ENCODE results near the gene GRM1.

The GRM1 gene

DNA sequence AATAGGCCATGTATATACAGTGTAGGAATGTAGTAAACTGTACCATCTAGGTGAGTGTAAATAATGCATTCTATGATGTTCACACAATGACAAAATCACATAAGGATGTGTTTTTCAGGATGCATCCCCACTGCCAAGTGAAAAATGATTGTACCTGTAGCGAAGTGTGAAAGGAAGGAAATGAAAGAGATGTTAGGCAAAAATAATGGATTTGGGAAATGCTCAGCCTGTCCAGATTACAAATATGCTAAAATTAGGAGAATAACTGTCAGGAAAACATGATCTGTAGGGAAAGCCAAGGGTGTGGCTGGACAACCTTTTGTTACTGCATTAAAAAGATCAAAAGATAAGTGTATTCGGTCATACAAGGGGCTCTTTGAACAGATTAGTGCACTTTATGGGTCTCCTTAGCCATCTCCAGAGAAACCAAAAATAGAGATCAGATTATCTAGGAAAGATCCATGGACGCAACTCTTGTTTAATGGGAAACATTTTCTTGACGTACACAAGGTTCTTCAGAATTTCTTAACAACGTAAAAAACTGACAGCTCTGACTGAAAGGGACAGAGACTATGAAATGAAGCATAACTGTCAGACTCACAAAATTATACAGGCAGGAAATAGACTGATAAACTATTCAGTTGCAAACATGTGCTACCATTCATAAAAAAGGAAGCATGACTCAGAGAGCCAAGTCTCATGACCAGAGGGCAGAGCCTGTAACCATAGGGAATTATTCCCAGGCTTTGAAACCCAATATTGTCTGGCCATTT lies 261.1 kb downstream of the GRM1 start:
- no peak overlapping the region for H3K27ac ChIP-seq (ENCODE audit: low read depth, low read length)
- no peak overlapping the region for H2BK5ac ChIP-seq (ENCODE audit: low read length)
- H2BK120ac ChIP-seq (ENCODE audit: low read depth, low read length) = no peak overlapping the region
- no peak overlapping the region for H3K56ac ChIP-seq (ENCODE audit: low read length)
- no peak overlapping the region for H3K4me3 ChIP-seq (ENCODE audit: low read length)
- H2BK15ac ChIP-seq (replicated peaks; ENCODE audit: low read depth) = no peak overlapping the region
- no peaks in the 10 kb centered on the region for H3K79me1 ChIP-seq (ENCODE audit: low read length)
- H3K18ac ChIP-seq (ENCODE audit: low read length) = no peak overlapping the region
- no CpG with 5 or more reads among the region's 5 CpGs for WGBS (ENCODE audit: extremely low coverage, insufficient coverage, low lambda C conversion rate)
- H4K8ac ChIP-seq (ENCODE audit: low read depth, low read length) = no peak overlapping the region
- no peak overlapping the region for H3K4ac ChIP-seq (ENCODE audit: low read depth, low read length)
- no peak overlapping the region for H2AK5ac ChIP-seq (ENCODE audit: low read length)
- no peaks in the 10 kb centered on the region for H3K79me2 ChIP-seq (ENCODE audit: control insufficient read depth, insufficient read depth, low read length)
- DNase-seq = no peak
- H3K23ac ChIP-seq (ENCODE audit: low read length) = no peak overlapping the region
- no peaks in the 10 kb centered on the region for H3K4me1 ChIP-seq (ENCODE audit: control insufficient read depth, low read depth, low read length)
- no peaks in the 10 kb centered on the region for H3K27me3 ChIP-seq (ENCODE audit: insufficient read depth, low read length, poor library complexity)
- H3K4me2 ChIP-seq (ENCODE audit: low read length) = no peak overlapping the region
- H3K36me3 ChIP-seq (ENCODE audit: control insufficient read depth, insufficient read depth, low read length) = no peaks in the 10 kb centered on the region
- H4K5ac ChIP-seq (ENCODE audit: low read length) = no peak overlapping the region
- no peak overlapping the region for H3K9ac ChIP-seq (ENCODE audit: low read length)

- no peak overlapping the region for H2BK120ac ChIP-seq (ENCODE audit: low read depth, low read length)
- H2BK5ac ChIP-seq (ENCODE audit: low read length) = no peak overlapping the region
- H3K4me3 ChIP-seq (ENCODE audit: low read length) = no peak overlapping the region
- no peak overlapping the region for H3K56ac ChIP-seq (ENCODE audit: low read length)
- H3K23ac ChIP-seq (ENCODE audit: low read length) = no peak overlapping the region
- H3K4me1 ChIP-seq (ENCODE audit: control insufficient read depth, low read depth, low read length) = no peaks in the 10 kb centered on the region
- no peaks in the 10 kb centered on the region for H3K27me3 ChIP-seq (ENCODE audit: insufficient read depth, low read length, poor library complexity)
- H3K79me2 ChIP-seq (ENCODE audit: control insufficient read depth, insufficient read depth, low read length) = no peaks in the 10 kb centered on the region
- no peak overlapping the region for H4K8ac ChIP-seq (ENCODE audit: low read depth, low read length)
- no CpG with 5 or more reads among the region's 2 CpGs for WGBS (ENCODE audit: extremely low coverage, insufficient coverage, low lambda C conversion rate)
- H3K9ac ChIP-seq (ENCODE audit: low read length) = no peak overlapping the region
- no peak for DNase-seq
- no peak overlapping the region for H4K5ac ChIP-seq (ENCODE audit: low read length)
- H2BK15ac ChIP-seq (replicated peaks; ENCODE audit: low read depth) = no peak overlapping the region
- no peaks in the 10 kb centered on the region for H3K36me3 ChIP-seq (ENCODE audit: control insufficient read depth, insufficient read depth, low read length)
- no peak overlapping the region for H2AK5ac ChIP-seq (ENCODE audit: low read length)
- no peaks in the 10 kb centered on the region for H3K79me1 ChIP-seq (ENCODE audit: low read length)
- H3K4me2 ChIP-seq (ENCODE audit: low read length) = no peak overlapping the region
- H3K27ac ChIP-seq (ENCODE audit: low read depth, low read length) = no peak overlapping the region
- no peak overlapping the region for H3K18ac ChIP-seq (ENCODE audit: low read length)
- H3K4ac ChIP-seq (ENCODE audit: low read depth, low read length) = no peak overlapping the region
These were observed 261.7 kb downstream of the GRM1 start for GRCh38 chr6:146290589-146290901.

DNA sequence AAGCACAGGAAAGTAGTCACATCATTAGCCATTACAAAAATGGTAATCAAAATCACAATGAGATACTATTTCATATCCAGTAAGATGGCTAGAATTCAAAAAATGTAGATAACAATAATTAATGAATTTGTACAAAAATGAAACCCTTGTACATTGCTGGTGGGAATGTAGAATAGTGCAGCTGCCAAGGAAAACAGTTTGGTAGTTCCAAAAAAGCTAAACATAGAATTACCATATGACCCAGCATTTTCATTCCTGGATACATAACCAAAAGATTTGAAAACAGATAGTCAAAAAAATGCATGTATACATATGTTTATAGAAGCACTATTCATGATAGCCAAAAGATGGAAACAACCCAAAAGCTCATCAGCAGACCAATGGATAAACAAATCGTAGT lies 263.6 kb downstream of the GRM1 start:
- Histone ChIP-seq H2BK120ac (ENCODE audit: low read depth, low read length) (no peak overlapping the region), H3K79me1 (ENCODE audit: low read length) (no peaks in the 10 kb centered on the region), H3K9ac (ENCODE audit: low read length) (no peak overlapping the region), H3K36me3 (ENCODE audit: control insufficient read depth, insufficient read depth, low read length) (no peaks in the 10 kb centered on the region), H4K8ac (ENCODE audit: low read depth, low read length) (no peak overlapping the region), H3K27ac (ENCODE audit: low read depth, low read length) (no peak overlapping the region), H3K23ac (ENCODE audit: low read length) (no peak overlapping the region), H3K18ac (ENCODE audit: low read length) (no peak overlapping the region), H3K4me1 (ENCODE audit: control insufficient read depth, low read depth, low read length) (no peaks in the 10 kb centered on the region), H3K4me2 (ENCODE audit: low read length) (no peak overlapping the region), H2AK5ac (ENCODE audit: low read length) (no peak overlapping the region), H2BK15ac (replicated peaks; ENCODE audit: low read depth) (no peak overlapping the region), H3K4me3 (ENCODE audit: low read length) (no peak overlapping the region), H3K4ac (ENCODE audit: low read depth, low read length) (no peak overlapping the region), H3K79me2 (ENCODE audit: control insufficient read depth, insufficient read depth, low read length) (no peaks in the 10 kb centered on the region), H2BK5ac (ENCODE audit: low read length) (no peak overlapping the region), H4K5ac (ENCODE audit: low read length) (no peak overlapping the region), H3K27me3 (ENCODE audit: insufficient read depth, low read length, poor library complexity) (no peaks in the 10 kb centered on the region), H3K56ac (ENCODE audit: low read length) (no peak overlapping the region)
- DNase-seq = no peak
- no CpG with 5 or more reads among the region's 1 CpG for WGBS (ENCODE audit: extremely low coverage, insufficient coverage, low lambda C conversion rate)

DNA sequence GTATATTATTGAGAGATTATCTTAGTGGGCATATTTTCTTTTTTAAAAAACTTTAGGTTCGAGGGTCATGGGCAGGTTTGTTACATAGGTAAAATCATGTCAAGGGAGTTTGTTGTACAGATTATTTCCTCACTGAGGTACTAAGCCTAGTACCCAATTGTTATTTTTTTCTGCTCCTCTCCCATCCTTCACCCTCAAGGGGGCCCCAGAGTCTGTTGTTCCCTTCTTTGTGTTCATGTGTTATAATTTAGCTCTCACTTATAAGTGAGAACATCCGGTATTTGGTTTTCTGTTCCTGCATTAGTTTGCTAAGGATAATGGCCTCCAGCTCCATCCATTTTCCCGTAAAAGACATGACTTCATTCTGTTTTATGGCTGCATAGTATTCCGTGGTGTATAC lies 266.8 kb downstream of the GRM1 start:
- Histone ChIP-seq H3K4me3 (ENCODE audit: low read length) (no peak overlapping the region), H3K4ac (ENCODE audit: low read depth, low read length) (no peak overlapping the region), H3K27me3 (ENCODE audit: insufficient read depth, low read length, poor library complexity) (no peaks in the 10 kb centered on the region), H3K4me1 (ENCODE audit: control insufficient read depth, low read depth, low read length) (no peaks in the 10 kb centered on the region), H3K27ac (ENCODE audit: low read depth, low read length) (no peak overlapping the region), H3K79me1 (ENCODE audit: low read length) (no peaks in the 10 kb centered on the region), H2BK120ac (ENCODE audit: low read depth, low read length) (no peak overlapping the region), H3K56ac (ENCODE audit: low read length) (no peak overlapping the region), H2BK15ac (replicated peaks; ENCODE audit: low read depth) (no peak overlapping the region), H3K36me3 (ENCODE audit: control insufficient read depth, insufficient read depth, low read length) (no peaks in the 10 kb centered on the region), H3K9ac (ENCODE audit: low read length) (no peak overlapping the region), H4K8ac (ENCODE audit: low read depth, low read length) (no peak overlapping the region), H2AK5ac (ENCODE audit: low read length) (no peak overlapping the region), H4K5ac (ENCODE audit: low read length) (no peak overlapping the region), H3K4me2 (ENCODE audit: low read length) (no peak overlapping the region), H3K79me2 (ENCODE audit: control insufficient read depth, insufficient read depth, low read length) (no peaks in the 10 kb centered on the region), H2BK5ac (ENCODE audit: low read length) (no peak overlapping the region), H3K18ac (ENCODE audit: low read length) (no peak overlapping the region), H3K23ac (ENCODE audit: low read length) (no peak overlapping the region)
- no CpG with 5 or more reads among the region's 4 CpGs for WGBS (ENCODE audit: extremely low coverage, insufficient coverage, low lambda C conversion rate)
- DNase-seq = no peak

- H3K9ac ChIP-seq (ENCODE audit: low read length) = no peak overlapping the region
- no peak for DNase-seq
These were observed 269.0 kb downstream of the GRM1 start for GRCh38 chr6:146297815-146298214.

GRCh38 chr6:146300521-146300920 lies 271.7 kb downstream of the GRM1 start:
- Histone ChIP-seq H4K5ac (ENCODE audit: low read length) (no peak overlapping the region), H3K27ac (ENCODE audit: low read depth, low read length) (no peak overlapping the region), H3K56ac (ENCODE audit: low read length) (no peak overlapping the region), H3K4me1 (ENCODE audit: control insufficient read depth, low read depth, low read length) (no peaks in the 10 kb centered on the region), H3K9ac (ENCODE audit: low read length) (no peak overlapping the region), H2BK120ac (ENCODE audit: low read depth, low read length) (no peak overlapping the region), H3K18ac (ENCODE audit: low read length) (no peak overlapping the region), H3K79me2 (ENCODE audit: control insufficient read depth, insufficient read depth, low read length) (no peaks in the 10 kb centered on the region), H3K27me3 (ENCODE audit: insufficient read depth, low read length, poor library complexity) (no peaks in the 10 kb centered on the region), H3K4me2 (ENCODE audit: low read length) (no peak overlapping the region), H2BK5ac (ENCODE audit: low read length) (no peak overlapping the region), H3K4ac (ENCODE audit: low read depth, low read length) (no peak overlapping the region), H3K79me1 (ENCODE audit: low read length) (no peaks in the 10 kb centered on the region), H2BK15ac (replicated peaks; ENCODE audit: low read depth) (no peak overlapping the region), H3K36me3 (ENCODE audit: control insufficient read depth, insufficient read depth, low read length) (no peaks in the 10 kb centered on the region), H3K4me3 (ENCODE audit: low read length) (no peak overlapping the region), H2AK5ac (ENCODE audit: low read length) (no peak overlapping the region), H4K8ac (ENCODE audit: low read depth, low read length) (no peak overlapping the region), H3K23ac (ENCODE audit: low read length) (no peak overlapping the region)
- DNase-seq = no peak
- 100% methylated on average over 1 of the region's 3 CpGs for WGBS (ENCODE audit: extremely low coverage, insufficient coverage, low lambda C conversion rate)

More at GRCh38 chr6:146297815-146298214, 269.0 kb downstream of the GRM1 start:
- no peaks in the 10 kb centered on the region for H3K4me1 ChIP-seq (ENCODE audit: control insufficient read depth, low read depth, low read length)
- H2BK120ac ChIP-seq (ENCODE audit: low read depth, low read length) = no peak overlapping the region
- no peak overlapping the region for H2AK5ac ChIP-seq (ENCODE audit: low read length)
- H3K36me3 ChIP-seq (ENCODE audit: control insufficient read depth, insufficient read depth, low read length) = no peaks in the 10 kb centered on the region
- H3K4ac ChIP-seq (ENCODE audit: low read depth, low read length) = no peak overlapping the region
- H3K27ac ChIP-seq (ENCODE audit: low read depth, low read length) = no peak overlapping the region
- no peak overlapping the region for H3K18ac ChIP-seq (ENCODE audit: low read length)
- H2BK15ac ChIP-seq (replicated peaks; ENCODE audit: low read depth) = no peak overlapping the region
- no peak overlapping the region for H2BK5ac ChIP-seq (ENCODE audit: low read length)
- H3K79me2 ChIP-seq (ENCODE audit: control insufficient read depth, insufficient read depth, low read length) = no peaks in the 10 kb centered on the region
- no peak overlapping the region for H4K5ac ChIP-seq (ENCODE audit: low read length)
- H3K56ac ChIP-seq (ENCODE audit: low read length) = no peak overlapping the region
- H3K27me3 ChIP-seq (ENCODE audit: insufficient read depth, low read length, poor library complexity) = no peaks in the 10 kb centered on the region
- no peak overlapping the region for H3K23ac ChIP-seq (ENCODE audit: low read length)
- no peaks in the 10 kb centered on the region for H3K79me1 ChIP-seq (ENCODE audit: low read length)
- no peak overlapping the region for H3K4me3 ChIP-seq (ENCODE audit: low read length)
- H3K4me2 ChIP-seq (ENCODE audit: low read length) = no peak overlapping the region
- H4K8ac ChIP-seq (ENCODE audit: low read depth, low read length) = no peak overlapping the region

All from mesendoderm (in vitro differentiated cells).